Common myeloid progenitor, CD34-positive (primary cell): Measurements from ENCODE around the gene OR4D2.

Source experiments
- CTCF ChIA-PET: fragments of 350-600 bp; sonication (Branson Sonifier 250); formaldehyde crosslinking; loops from one replicate; lab custom pipeline; 2021; ENCODE audit warnings: antibody characterized with exemption; lab: Charles Lee
- POLR2A ChIA-PET: fragments of 350-600 bp; sonication (Branson Sonifier 250); formaldehyde crosslinking; loops from one replicate; lab custom pipeline; 2021; ENCODE audit warnings: antibody characterized with exemption; lab: Charles Lee
- DNase-seq, 3 donors: peaks; one replicate each; pipeline versions ENCODE4 v3.0.0 to v3.0.0-alpha.2; 2013
- H3K27ac ChIP-seq, 2 experiments: 1 replicate in 1 of 2; 2 replicates in 1 of 2; pipeline ENCODE4 v1.7.0; 2013; ENCODE audit warnings: inconsistent platforms in 2 of 2, low read length in 2 of 2, mild to moderate bottlenecking in 2 of 2, low read depth in 1 of 2, moderate library complexity in 1 of 2; ENCODE audit not compliant: severe bottlenecking in 2 of 2, insufficient read depth in 1 of 2, poor library complexity in 1 of 2
- H3K27me3 ChIP-seq, 5 experiments: replicated peaks in 2 of 5; 1 replicate in 3 of 5; 2 replicates in 2 of 5; pipeline versions ENCODE4 v1.6.1 to v1.7.0; 2013; ENCODE audit warnings: low read length in 4 of 5, mild to moderate bottlenecking in 2 of 5, moderate library complexity in 2 of 5, inconsistent platforms in 1 of 5; ENCODE audit not compliant: insufficient read depth in 5 of 5, control insufficient read depth in 4 of 5
- H3K36me3 ChIP-seq, 4 experiments: 1 replicate in 2 of 4; 2 replicates in 2 of 4; pipeline versions ENCODE4 v1.6.1 to v1.7.0; 2013; ENCODE audit warnings: low read length in 3 of 4, control low read depth in 1 of 4, mild to moderate bottlenecking in 1 of 4; ENCODE audit not compliant: control insufficient read depth in 4 of 4, insufficient read depth in 4 of 4
- H3K4me1 ChIP-seq, 4 experiments: 1 replicate in 3 of 4; 2 replicates in 1 of 4; pipeline versions ENCODE4 v1.6.1 to v1.7.1; 2013; ENCODE audit warnings: low read length in 3 of 4, mild to moderate bottlenecking in 3 of 4, control low read depth in 1 of 4, inconsistent platforms in 1 of 4, moderate library complexity in 1 of 4; ENCODE audit not compliant: control insufficient read depth in 4 of 4, insufficient read depth in 4 of 4; ENCODE audit errors: control extremely low read depth in 1 of 4
- H3K4me3 ChIP-seq, 7 experiments: 1 replicate in 4 of 7; 2 replicates in 3 of 7; pipeline versions ENCODE4 v1.5.1 to v1.7.0; 2013; ENCODE audit warnings: mild to moderate bottlenecking in 7 of 7, low read length in 6 of 7, moderate library complexity in 6 of 7, inconsistent platforms in 2 of 7, low read depth in 2 of 7, control low read depth in 1 of 7; ENCODE audit not compliant: insufficient read depth in 4 of 7, control insufficient read depth in 1 of 7; ENCODE audit errors: extremely low read depth in 1 of 7
- H3K9me3 ChIP-seq, 5 experiments: 1 replicate in 4 of 5; 2 replicates in 1 of 5; pipeline versions ENCODE4 v1.6.1 to v1.7.1; 2013; ENCODE audit warnings: low read length in 4 of 5, mild to moderate bottlenecking in 2 of 5, inconsistent platforms in 1 of 5, low read depth in 1 of 5, moderate library complexity in 1 of 5; ENCODE audit not compliant: control insufficient read depth in 4 of 5, insufficient read depth in 2 of 5; ENCODE audit errors: control extremely low read depth in 1 of 5
- WGBS: methylation state at CpG from one replicate; pipeline ENCODE4 v1.1.5; 2013; ENCODE audit not compliant: insufficient coverage; 5-methylcytosine and 5-hydroxymethylcytosine counted together

The OR4D2 gene

GRCh38 chr17:58153046-58153445 is 13.7 kb upstream of the OR4D2 start:
- POLR2A ChIA-PET, result interaction anchor here (1.1 kb wide), 1 partner anchor 65 kb away, joined by 3 read pairs; no protein-coding TSS in a partner anchor
- Histone ChIP-seq H3K36me3 (no peaks in the 10 kb centered on the region), H3K4me1 (peaks cover 5 to 35% (median 28%) of the 10 kb centered on the region in 4 experiments), H3K27me3 (peaks cover 0 to 2% (median 0%) of the 10 kb centered on the region in 5 experiments), H3K27ac (peak overlapping the region; percentile 36 to 77), H3K4me3 (peak overlapping the region in 1 of 7 experiments; percentile 48), H3K9me3 (no peaks in the 10 kb centered on the region)
- 0% methylated on average over 2 of the region's 2 CpGs for WGBS
- peak; percentile 89 to 98 (median 96) for DNase-seq
- CTCF ChIA-PET, result interaction anchor here (0.9 kb wide), 2 partner anchors 16 to 20 kb away, joined by 3 to 4 read pairs; no protein-coding TSS in a partner anchor

GRCh38 chr17:58153671-58154070 is 13.1 kb upstream of the OR4D2 start:
- H3K4me3 ChIP-seq, result peak overlapping the region in 2 of 7 experiments; percentile 11 to 48
- H3K27ac ChIP-seq, result peak overlapping the region; percentile 46 to 77
- POLR2A ChIA-PET, result interaction anchor here (1.1 kb wide), 2 partner anchors 65 kb away, joined by 3 read pairs; partner anchors contain the start of gene MKS1
- CTCF ChIA-PET, result interaction anchor here (0.9 to 1.2 kb wide), 3 partner anchors 16 to 29 kb away, joined by 3 to 4 read pairs (median 4); no protein-coding TSS in a partner anchor
- H3K4me1 ChIP-seq, result peaks cover 5 to 35% (median 28%) of the 10 kb centered on the region in 4 experiments
- no peaks in the 10 kb centered on the region for H3K36me3 ChIP-seq
- peaks cover 0 to 2% (median 0%) of the 10 kb centered on the region in 5 experiments for H3K27me3 ChIP-seq
- H3K9me3 ChIP-seq, result no peaks in the 10 kb centered on the region
- peak in 2 of 3 donors; percentile 30 to 56 for DNase-seq

- H3K27ac ChIP-seq, result peak overlapping the region in 1 of 2 experiments; percentile 30
- POLR2A ChIA-PET, result interaction anchor here (0.7 to 1.7 kb wide), 2 partner anchors 80 to 150 kb away, joined by 3 to 6 read pairs; partner anchors contain the start of gene SRSF1
- peak; percentile 49 to 79 (median 71) for DNase-seq
- under 1% methylated on average over 49 of the region's 65 CpGs for WGBS
- H3K27me3 ChIP-seq, result no peaks in the 10 kb centered on the region
- CTCF ChIA-PET, result interaction anchor here (0.7 to 2.3 kb wide), 3 partner anchors 12 to 43 kb away, joined by 3 to 7 read pairs (median 3); no protein-coding TSS in a partner anchor
- no peaks in the 10 kb centered on the region for H3K36me3 ChIP-seq
- H3K4me3 ChIP-seq, result peak overlapping the region; percentile 50 to 81 (median 62)
- H3K9me3 ChIP-seq, result no peaks in the 10 kb centered on the region
- peaks cover 5 to 34% (median 29%) of the 10 kb centered on the region in 4 experiments for H3K4me1 ChIP-seq
Observed at GRCh38 chr17:58156839-58157803, 9.7 kb upstream of the OR4D2 start.

- peaks cover 1 to 24% (median 20%) of the 10 kb centered on the region in 4 experiments for H3K4me1 ChIP-seq
- H3K27me3 ChIP-seq, result peaks cover 0 to 2% (median 0%) of the 10 kb centered on the region in 5 experiments
- CTCF ChIA-PET, result interaction anchor here (2.3 kb wide), 1 partner anchor 35 kb away, joined by 7 read pairs; no protein-coding TSS in a partner anchor
Observed at GRCh38 chr17:58158181-58158580, 8.6 kb upstream of the OR4D2 start.

GRCh38 chr17:58161566-58161965 is 5.2 kb upstream of the OR4D2 start:
- peak in 2 of 3 donors; percentile 35 to 48 for DNase-seq
- Histone ChIP-seq H3K9me3 (no peaks in the 10 kb centered on the region), H3K27ac (no peak overlapping the region), H3K27me3 (peaks cover 0 to 2% (median 0%) of the 10 kb centered on the region in 5 experiments), H3K4me1 (peaks cover 0 to 14% (median 12%) of the 10 kb centered on the region in 4 experiments), H3K4me3 (no peak overlapping the region), H3K36me3 (no peaks in the 10 kb centered on the region)
- WGBS, result 80% methylated on average over 2 of the region's 3 CpGs
- ChIA-PET CTCF (interaction anchor here (1.0 kb wide), 2 partner anchors 9 to 18 kb away, joined by 3 read pairs; no protein-coding TSS in a partner anchor), POLR2A (no interaction called here)

More at GRCh38 chr17:58158181-58158580, 8.6 kb upstream of the OR4D2 start:
- Histone ChIP-seq H3K36me3 (no peaks in the 10 kb centered on the region), H3K4me3 (no peak overlapping the region), H3K27ac (no peak overlapping the region), H3K9me3 (no peaks in the 10 kb centered on the region)
- DNase-seq, result no peak
- no CpG with 5 or more reads among the region's 2 CpGs for WGBS
- POLR2A ChIA-PET, result no interaction called here

GRCh38 chr17:58165981-58166380 is 801 bp upstream of the OR4D2 start:
- Histone ChIP-seq H3K9me3 (no peaks in the 10 kb centered on the region), H3K27me3 (peaks cover 0 to 3% (median 0%) of the 10 kb centered on the region in 5 experiments), H3K36me3 (no peaks in the 10 kb centered on the region), H3K4me3 (no peak overlapping the region), H3K4me1 (peaks cover 0 to 11% (median 5%) of the 10 kb centered on the region in 4 experiments), H3K27ac (no peak overlapping the region)
- WGBS, result 30% methylated on average over 2 of the region's 2 CpGs
- ChIA-PET CTCF (interaction anchor here (1.6 to 2.8 kb wide), 2 partner anchors 44 kb away, joined by 6 to 11 read pairs; no protein-coding TSS in a partner anchor), POLR2A (no interaction called here)
- DNase-seq, result no peak
